A549 (cell line): ENCODE measurements around the gene ANO2.

ENCODE experiments used
- CEBPB ChIP-seq, 2 experiments: fragments of >200 bp in 1 of 2; sonication (Bioruptor Twin) in 1 of 2; formaldehyde crosslinking in 1 of 2; IDR thresholded peaks; 2 replicates each; pipeline ENCODE4 v1.6.1; 2012 to 2016
- CHD4 ChIP-seq: fragments of 200-600 bp; sonication (generic); IDR thresholded peaks from 2 replicates; pipeline ENCODE4 v1.6.1; 2016; ENCODE audit warnings: antibody characterized with exemption, mild to moderate bottlenecking, borderline replicate concordance
- CTCF ChIP-seq: fragments of >200 bp; sonication (Bioruptor Twin); formaldehyde crosslinking; IDR thresholded peaks from 3 replicates; pipeline ENCODE4 v1.5.1; 2016
- EP300 ChIP-seq, 2 experiments: fragments of >200 bp; sonication (Bioruptor Twin); formaldehyde crosslinking; IDR thresholded peaks; 2 replicates in 1 of 2; 3 replicates in 1 of 2; pipeline ENCODE4 v1.6.1; 2016 to 2017
- JUN ChIP-seq, 2 experiments: fragments of >200 bp; sonication (Bioruptor Twin); formaldehyde crosslinking; IDR thresholded peaks; 2 replicates in 1 of 2; 3 replicates in 1 of 2; pipeline ENCODE4 v1.6.1; 2016 to 2017
- JUNB ChIP-seq: fragments of >200 bp; sonication (Bioruptor Twin); formaldehyde crosslinking; IDR thresholded peaks from 2 replicates; pipeline ENCODE4 v1.6.1; 2016
- MAX ChIP-seq: IDR thresholded peaks from 2 replicates; pipeline ENCODE4 v1.6.1; 2012
- MYC ChIP-seq: IDR thresholded peaks from 2 replicates; pipeline ENCODE4 v1.6.1; 2012; ENCODE audit warnings: mild to moderate bottlenecking, inconsistent platforms, low read length, improper control_type of control experiment, borderline replicate concordance
- POLR2A ChIP-seq: IDR thresholded peaks from 2 replicates; pipeline ENCODE4 v1.6.1; 2012; ENCODE audit warnings: mild to moderate bottlenecking, low read length
- POLR2AphosphoS2 ChIP-seq: conservative IDR thresholded peaks from 2 replicates; pipeline ENCODE4 v1.6.1; 2012; ENCODE audit warnings: low read length, improper control_type of control experiment, inconsistent platforms
- RNF2 ChIP-seq: fragments of 200-600 bp; sonication (generic); IDR thresholded peaks from 2 replicates; pipeline ENCODE4 v1.6.1; 2016; ENCODE audit warnings: low read depth, mild to moderate bottlenecking, antibody characterized with exemption, moderate library complexity, borderline replicate concordance
- USF2 ChIP-seq: fragments of 450-650 bp; IDR thresholded peaks from 2 replicates; pipeline ENCODE4 v1.6.1; 2014; ENCODE audit warnings: antibody characterized with exemption

- TF ChIP-seq CTCF = no peak
- TF ChIP-seq MAX = no peak
- no peak for TF ChIP-seq CEBPB (IDR thresholded peaks at IDR 0.05)
- no peak for TF ChIP-seq MYC
- no peak for TF ChIP-seq EP300 (IDR thresholded peaks at IDR 0.05)
- TF ChIP-seq USF2 = no peak
- TF ChIP-seq POLR2AphosphoS2 = no peak
- no peak for TF ChIP-seq CHD4
- no peak for TF ChIP-seq POLR2A
- no peak for TF ChIP-seq JUNB
- TF ChIP-seq RNF2 = no peak
- TF ChIP-seq JUN (IDR thresholded peaks at IDR 0.05) = no peak
Observed at GRCh38 chr12:5777451-5777850, 167.6 kb downstream of the ANO2 start.
